Inflammatory macrophage treated with lipopolysaccharide for 1 hour (primary cell): ENCODE data around the gene PIK3R1.

Experiments
- DNase-seq, 2 donors: peaks; one replicate each; pipeline ENCODE4 v3.0.0-alpha.2; 2020 to 2022

The PIK3R1 gene

DNA sequence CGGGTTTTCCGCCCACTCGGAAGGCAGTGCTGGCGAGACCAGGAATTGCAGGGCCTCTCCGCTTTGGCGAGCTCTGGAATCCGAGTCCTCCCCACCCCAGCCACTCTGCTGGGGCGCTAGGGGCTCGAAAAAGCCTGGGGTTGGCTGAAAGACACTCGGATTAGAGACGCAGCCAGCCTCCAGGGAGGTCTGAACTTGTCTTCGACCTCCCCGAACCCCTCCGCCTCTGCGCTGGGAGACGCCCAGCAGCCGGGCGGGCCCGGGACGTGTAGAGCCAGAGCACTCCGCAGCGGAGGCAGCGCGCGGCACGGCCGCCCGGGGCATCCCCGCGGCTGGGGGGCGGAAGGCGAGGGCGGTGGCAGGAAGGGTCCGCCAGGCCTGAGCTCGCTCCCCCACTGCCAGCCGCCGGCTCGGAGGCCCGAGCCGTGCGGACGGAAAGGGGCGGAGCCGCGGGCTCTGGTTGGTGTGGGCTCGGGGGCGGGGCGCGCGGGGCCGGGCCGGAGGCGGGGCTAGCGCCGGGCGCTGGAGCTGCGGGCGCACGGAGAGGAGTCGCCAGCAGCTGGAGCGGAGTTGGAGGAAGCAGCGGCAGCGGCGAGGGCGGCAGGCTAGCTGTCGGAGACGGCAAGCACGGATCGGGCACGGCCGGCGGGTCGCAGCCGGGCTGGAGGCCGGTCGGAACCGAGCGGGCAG lies at the start of gene PIK3R1:
TSS of gene PIK3R1 (plus strand) at position 549 of the 690 bp plus-strand sequence. CDS start 10,920 bp downstream, outside the sequence.
- peak; percentile 93 to 96 for DNase-seq

- DNase-seq, result no peak
These were observed 48.3 kb upstream of the PIK3R1 start for GRCh38 chr5:68167195-68167651.

- DNase-seq, result no peak
These were observed 45.7 kb upstream of the PIK3R1 start for GRCh38 chr5:68169903-68170302.

GRCh38 chr5:68170826-68171558 lies 44.6 kb upstream of the PIK3R1 start:
- no peak for DNase-seq

- DNase-seq, result no peak
These were observed 43.2 kb upstream of the PIK3R1 start for GRCh38 chr5:68172314-68172713.

DNA sequence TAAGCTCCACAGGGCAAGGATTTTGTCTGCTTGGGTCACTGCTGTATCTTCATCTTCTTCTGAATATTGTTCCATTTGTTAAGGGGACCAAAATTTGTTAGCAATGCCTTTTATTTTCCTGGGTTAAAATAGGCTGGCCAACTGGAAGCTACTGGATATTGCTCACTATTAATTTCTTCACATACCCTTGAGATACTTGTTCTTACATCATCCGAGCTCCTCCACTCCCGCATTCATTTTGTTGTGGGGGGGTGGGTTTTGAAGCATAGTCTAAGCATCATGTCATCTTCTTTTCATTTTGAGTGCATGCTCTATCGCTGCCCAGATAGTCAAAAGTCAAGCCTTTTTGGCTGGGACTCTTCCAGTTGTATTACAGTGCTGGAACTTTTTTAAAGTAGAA lies 42.5 kb upstream of the PIK3R1 start:
- DNase-seq, result no peak

GRCh38 chr5:68176253-68176652 lies 39.3 kb upstream of the PIK3R1 start:
- DNase-seq, result no peak

GRCh38 chr5:68176802-68177479 lies 38.6 kb upstream of the PIK3R1 start:
- DNase-seq, result no peak

- no peak for DNase-seq
These were observed 37.9 kb upstream of the PIK3R1 start for GRCh38 chr5:68177676-68178075.

DNA sequence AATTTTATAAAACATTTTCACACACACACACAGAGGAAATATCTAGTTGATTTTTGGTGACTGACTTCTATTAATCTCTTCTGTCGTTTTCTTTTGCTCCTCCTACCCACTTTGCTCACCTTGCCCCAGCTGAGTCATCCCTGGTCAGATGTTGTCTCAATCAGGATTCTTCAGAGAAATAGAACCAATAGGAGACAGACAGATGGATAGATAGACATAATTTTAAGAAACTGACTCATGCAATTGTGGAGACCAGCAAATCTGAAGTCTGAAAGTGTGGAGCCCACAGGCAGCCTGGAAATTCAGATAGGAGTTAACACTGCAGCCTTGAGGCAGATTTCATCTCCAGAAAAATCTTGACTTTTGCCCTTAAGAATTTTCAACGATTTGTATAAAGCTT lies 37.0 kb upstream of the PIK3R1 start:
- no peak for DNase-seq

DNA sequence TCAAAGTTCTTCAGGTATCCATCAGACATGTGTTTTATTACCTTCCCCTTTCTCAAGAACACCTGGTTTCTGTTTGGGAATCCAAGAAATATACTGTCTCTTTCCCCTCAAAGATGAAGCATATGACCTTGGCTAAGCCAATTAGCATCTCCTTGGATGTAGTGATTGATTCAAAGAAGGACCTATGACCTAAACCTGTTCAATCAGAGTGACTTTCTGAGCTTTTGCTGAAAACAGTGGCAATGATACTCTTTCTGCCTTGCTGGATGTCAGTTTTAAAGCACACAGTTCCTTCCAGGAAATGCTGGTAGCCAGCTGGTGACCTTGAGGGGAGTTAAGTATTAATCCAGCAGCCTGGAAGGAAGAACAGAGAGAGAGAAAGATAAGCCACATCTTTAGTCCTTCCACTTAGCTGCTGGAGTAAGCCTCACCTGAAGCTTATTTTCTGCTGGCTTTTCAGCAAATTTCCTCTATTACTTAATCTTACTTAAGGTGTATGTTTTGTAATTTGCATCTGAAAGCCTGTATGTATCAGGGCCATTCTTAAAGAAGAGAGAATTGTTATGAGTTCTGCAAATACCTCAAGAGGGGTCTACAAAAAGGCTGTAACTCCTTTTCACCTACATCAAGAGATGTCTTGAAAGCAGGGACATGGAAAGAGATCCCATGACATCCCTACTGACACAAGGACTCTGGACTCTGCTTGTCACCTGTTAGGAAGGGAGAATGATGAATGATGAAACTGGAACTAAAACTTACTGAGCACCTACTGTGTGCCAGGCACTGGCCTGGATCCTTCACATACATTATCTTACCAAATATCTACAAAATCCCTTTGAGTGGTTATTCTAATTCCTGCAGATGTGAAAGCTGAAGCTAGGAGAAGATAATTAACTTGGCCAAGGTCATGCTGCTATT lies 35.2 kb upstream of the PIK3R1 start:
- DNase-seq, result no peak

- DNase-seq, result no peak
These were observed 34.4 kb upstream of the PIK3R1 start for GRCh38 chr5:68181039-68181599.

DNA sequence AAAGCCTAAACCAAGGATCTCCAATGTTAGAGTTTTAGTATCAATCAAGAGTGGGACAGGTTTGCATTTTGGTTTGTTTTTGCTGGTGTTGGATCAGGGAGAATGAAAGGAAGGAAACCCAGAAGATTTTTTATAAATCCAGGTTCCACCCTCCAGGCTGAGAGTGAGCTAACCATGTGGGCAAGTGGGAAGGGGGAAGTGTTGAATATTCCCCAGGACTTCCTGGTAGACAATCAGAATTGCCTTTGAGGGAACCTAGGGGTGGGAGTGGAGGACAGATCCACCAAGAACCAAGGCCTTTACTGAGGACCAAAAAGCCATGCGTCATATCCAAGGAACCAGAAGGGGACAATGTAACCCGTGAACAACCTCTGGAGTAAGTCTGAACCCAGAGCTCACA lies 33.5 kb upstream of the PIK3R1 start:
- DNase-seq, result peak; percentile 17 to 48

DNA sequence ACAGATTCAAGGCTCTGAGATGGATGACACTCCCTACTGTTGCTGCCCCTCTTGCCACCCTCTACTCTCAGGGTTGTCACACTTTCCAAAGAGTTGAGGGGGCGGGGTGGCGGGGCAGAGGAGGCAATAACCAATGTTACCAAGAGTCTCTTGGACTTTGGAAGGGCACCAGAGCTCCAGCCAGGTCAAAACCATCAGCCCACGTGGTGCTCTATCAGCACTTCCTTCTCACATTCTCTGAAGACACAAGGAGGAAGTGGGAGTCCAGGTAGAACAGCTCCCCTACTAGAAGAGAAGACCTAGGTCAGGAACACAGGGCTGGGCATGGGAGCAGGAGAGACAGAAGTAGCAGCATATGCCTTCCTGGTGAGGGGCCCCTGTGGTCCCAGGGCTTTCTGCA lies 33.0 kb upstream of the PIK3R1 start:
- DNase-seq, result no peak

DNA sequence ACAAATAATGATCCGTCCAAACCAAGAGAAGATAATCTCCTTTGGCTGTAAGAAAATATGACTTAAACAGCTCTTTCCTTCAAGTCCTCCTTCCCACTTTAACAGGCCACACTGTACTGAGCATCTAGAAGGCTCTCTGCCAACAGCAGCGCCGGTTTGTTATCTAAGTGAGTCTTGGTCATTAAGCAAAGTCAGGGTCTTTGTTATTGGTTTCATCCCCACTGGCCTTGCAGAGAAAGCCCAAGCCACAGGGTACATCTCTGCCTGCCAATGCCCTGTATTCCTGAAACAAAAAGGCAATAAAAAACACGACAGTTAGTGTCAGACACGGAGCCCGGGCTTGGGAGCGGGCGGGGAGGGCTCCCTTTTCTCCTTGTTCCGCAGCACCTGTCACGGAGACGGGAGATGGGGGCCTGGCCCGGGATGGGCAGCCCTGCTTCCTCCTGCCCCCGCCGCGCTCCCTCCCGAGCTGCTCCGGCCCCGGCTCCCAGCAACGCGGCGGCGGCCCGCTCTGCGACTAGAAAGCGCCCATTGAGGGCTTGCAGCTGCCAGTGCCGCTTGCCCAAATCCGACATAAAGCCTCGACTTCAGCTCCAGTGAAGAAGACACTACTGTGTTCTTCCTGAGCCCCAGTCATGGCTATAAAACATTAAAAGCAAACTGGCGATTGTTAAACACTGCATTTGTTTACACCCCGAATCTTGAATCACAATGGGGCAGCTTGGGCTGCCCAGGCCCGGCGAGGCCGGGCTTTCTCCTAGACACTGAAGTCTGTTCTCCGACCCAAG lies 28.1 kb upstream of the PIK3R1 start:
- DNase-seq, result no peak

- DNase-seq, result no peak
These were observed 26.4 kb upstream of the PIK3R1 start for GRCh38 chr5:68189171-68189570.

DNA sequence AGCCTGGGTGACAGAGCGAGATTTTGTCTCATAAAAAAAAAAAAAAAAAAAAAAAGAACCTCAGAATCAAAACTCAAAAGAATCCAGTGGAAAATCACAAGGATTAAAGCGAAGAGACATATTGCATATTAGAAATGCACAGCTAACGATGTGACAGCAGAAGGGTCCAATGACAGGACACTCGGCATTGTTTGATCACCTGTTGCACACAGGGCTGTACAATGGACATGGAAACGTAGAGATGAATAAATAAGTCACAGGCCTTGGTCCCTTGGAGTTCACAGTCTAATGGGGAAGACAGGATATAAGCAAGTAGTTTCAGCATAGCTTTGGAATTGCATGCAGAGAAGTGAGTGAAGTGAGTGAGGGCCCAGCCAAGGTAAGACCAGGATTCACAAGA lies 25.9 kb upstream of the PIK3R1 start:
- DNase-seq, result no peak

DNA sequence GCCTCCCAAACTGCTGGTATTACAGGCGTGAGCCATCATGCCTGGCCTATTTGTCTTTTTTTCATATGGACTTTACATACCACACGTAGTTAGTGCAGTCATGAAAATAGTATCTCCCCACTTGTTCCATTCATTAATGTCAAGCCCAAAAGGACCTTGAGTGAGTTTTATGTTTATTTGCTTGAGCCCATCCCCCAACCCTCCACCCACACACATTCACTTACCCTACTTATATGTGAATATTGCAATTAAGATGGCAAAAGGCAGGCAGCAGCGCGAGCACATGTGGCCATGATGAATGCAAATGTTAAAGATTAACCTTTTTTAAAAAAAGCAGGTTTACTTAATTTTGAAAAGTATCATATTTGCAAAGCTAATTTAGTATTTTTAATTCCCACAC lies 24.9 kb upstream of the PIK3R1 start:
- no peak for DNase-seq

DNA sequence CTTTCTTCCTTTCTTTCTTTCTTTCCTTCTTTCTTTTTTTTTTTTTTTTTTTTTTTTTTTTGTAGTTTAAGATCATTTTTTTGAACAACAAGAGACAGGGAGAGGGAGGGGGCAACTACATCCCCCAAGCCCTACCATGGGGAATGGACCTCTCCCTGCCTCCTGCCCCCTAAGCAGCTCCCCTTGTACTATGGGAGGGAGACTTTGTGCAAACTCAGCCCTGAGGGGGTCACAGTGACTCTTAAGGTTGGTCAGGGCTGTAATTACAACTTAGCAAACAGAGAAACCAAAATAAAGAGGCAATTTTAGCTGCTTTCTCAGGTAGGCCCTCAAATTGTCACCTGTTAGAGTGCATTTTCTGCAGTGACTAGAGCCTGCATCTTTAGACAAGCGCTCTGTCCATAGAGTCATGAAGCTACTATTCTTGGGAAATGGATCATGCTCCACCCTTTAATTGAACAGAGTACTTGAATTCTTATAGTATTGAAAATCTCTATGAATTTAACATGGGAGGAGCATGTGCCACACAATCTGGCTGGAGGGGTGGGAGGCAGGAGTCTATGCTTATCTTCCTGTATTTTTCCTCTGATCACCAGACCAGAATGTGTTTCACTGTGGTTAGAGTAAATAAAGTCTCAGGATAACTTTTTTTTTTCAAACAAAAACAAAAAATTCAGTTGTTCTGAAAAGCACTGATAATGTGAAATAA lies 24.3 kb upstream of the PIK3R1 start:
- DNase-seq, result no peak

GRCh38 chr5:68192679-68193060 lies 22.9 kb upstream of the PIK3R1 start:
- DNase-seq, result no peak

- DNase-seq, result peak; percentile 42 to 50
These were observed 22.0 kb upstream of the PIK3R1 start for GRCh38 chr5:68193481-68194036.
